Fibroblast of lung (primary cell): ENCODE measurements around the gene SPIB. TPM values are rescaled to one million over a fixed set of nuclear protein-coding genes. Genes with fewer than 3 reads are reported as not detected.

ENCODE experiments used
- DNase-seq, 2 donors: peaks; one replicate each; pipeline versions ENCODE4 v3.0.0 to v3.0.0-alpha.2; 2010; ENCODE audit warnings: low read depth in 2 of 2
- H2AFZ ChIP-seq: 2 replicates; pipeline ENCODE4 v1.5.1; 2012; ENCODE audit warnings: low read length, control low read depth, inconsistent platforms
- H3K27ac ChIP-seq: 2 replicates; pipeline ENCODE4 v1.5.1; 2011; ENCODE audit warnings: low read length, control low read depth; ENCODE audit not compliant: insufficient read depth
- H3K27me3 ChIP-seq: 2 replicates; pipeline ENCODE4 v1.5.1; 2011; ENCODE audit warnings: mild to moderate bottlenecking, low read length; ENCODE audit not compliant: control insufficient read depth, insufficient read depth
- H3K36me3 ChIP-seq: 2 replicates; pipeline ENCODE4 v1.5.1; 2011; ENCODE audit warnings: low read length; ENCODE audit not compliant: control insufficient read depth, insufficient read depth
- H3K4me1 ChIP-seq: 2 replicates; pipeline ENCODE4 v1.5.1; 2011; ENCODE audit warnings: low read length; ENCODE audit not compliant: control insufficient read depth, insufficient read depth; ENCODE audit errors: extremely low read depth
- H3K4me2 ChIP-seq: 2 replicates; pipeline ENCODE4 v1.5.1; 2011; ENCODE audit warnings: low read length, control low read depth; ENCODE audit not compliant: insufficient read depth; ENCODE audit errors: extremely low read depth
- H3K4me3 ChIP-seq, 4 experiments: fragments of 200-600 bp in 1 of 4; sonication (generic) in 1 of 4; replicated peaks in 1 of 4; 2 replicates each; pipeline ENCODE4 v1.5.1; 2011 to 2016; ENCODE audit warnings: low read length in 4 of 4, low read depth in 3 of 4, mild to moderate bottlenecking in 3 of 4, control low read depth in 2 of 4, inconsistent platforms in 1 of 4, mixed read lengths in 1 of 4; ENCODE audit not compliant: insufficient read depth in 1 of 4; ENCODE audit errors: control extremely low read depth in 1 of 4
- H3K79me2 ChIP-seq: 2 replicates; pipeline ENCODE4 v1.5.1; 2012; ENCODE audit warnings: mild to moderate bottlenecking, low read length, inconsistent platforms; ENCODE audit not compliant: control insufficient read depth, insufficient read depth
- H3K9ac ChIP-seq: 2 replicates; pipeline ENCODE4 v1.5.1; 2011; ENCODE audit warnings: mild to moderate bottlenecking, low read length, control low read depth; ENCODE audit not compliant: insufficient read depth
- H3K9me3 ChIP-seq: 2 replicates; pipeline ENCODE4 v1.5.1; 2012; ENCODE audit warnings: low read depth, low read length; ENCODE audit not compliant: control insufficient read depth, insufficient read depth
- H4K20me1 ChIP-seq: 2 replicates; pipeline ENCODE4 v1.5.1; 2011; ENCODE audit warnings: low read length; ENCODE audit not compliant: control insufficient read depth, insufficient read depth; ENCODE audit errors: extremely low read depth
- EZH2 ChIP-seq: IDR thresholded peaks from 2 replicates; pipeline ENCODE4 v1.5.1; 2012; ENCODE audit warnings: low read length, control low read depth, mild to moderate bottlenecking; ENCODE audit errors: missing control alignments
- polyA plus RNA-seq, 2 donors: library from polyadenylated mRNA; depleted of rRNA in 1 of 2; stranded (reverse) in 1 of 2; unstranded in 1 of 2; fragments of >200 nt; gene quantifications; 2 replicates each; pipeline ENCODE4 v1.2.1, GENCODE V29; 2011 to 2012; ENCODE audit warnings: missing spikeins in 1 of 2
- total RNA-seq: library from RNA; depleted of rRNA; stranded (reverse); fragments of >200 nt; gene quantifications from 2 replicates; pipeline ENCODE4 v1.2.1, GENCODE V29; 2014
- TF ChIP-seq, protein P1 (sequence below), 2 donors: IDR thresholded peaks in 1 of 2; conservative IDR thresholded peaks in 1 of 2; 1 replicate in 1 of 2; 2 replicates in 1 of 2; pipeline ENCODE4 v1.5.1; 2011 to 2012; ENCODE audit warnings: low read length in 2 of 2, control low read depth in 1 of 2, inconsistent platforms in 1 of 2, low read depth in 1 of 2, mild to moderate bottlenecking in 1 of 2

The SPIB gene
- total and polyA plus RNA-seq, 2 donors (not counting 1 experiment from before 2014, with no cell fraction given): not detected

DNA sequence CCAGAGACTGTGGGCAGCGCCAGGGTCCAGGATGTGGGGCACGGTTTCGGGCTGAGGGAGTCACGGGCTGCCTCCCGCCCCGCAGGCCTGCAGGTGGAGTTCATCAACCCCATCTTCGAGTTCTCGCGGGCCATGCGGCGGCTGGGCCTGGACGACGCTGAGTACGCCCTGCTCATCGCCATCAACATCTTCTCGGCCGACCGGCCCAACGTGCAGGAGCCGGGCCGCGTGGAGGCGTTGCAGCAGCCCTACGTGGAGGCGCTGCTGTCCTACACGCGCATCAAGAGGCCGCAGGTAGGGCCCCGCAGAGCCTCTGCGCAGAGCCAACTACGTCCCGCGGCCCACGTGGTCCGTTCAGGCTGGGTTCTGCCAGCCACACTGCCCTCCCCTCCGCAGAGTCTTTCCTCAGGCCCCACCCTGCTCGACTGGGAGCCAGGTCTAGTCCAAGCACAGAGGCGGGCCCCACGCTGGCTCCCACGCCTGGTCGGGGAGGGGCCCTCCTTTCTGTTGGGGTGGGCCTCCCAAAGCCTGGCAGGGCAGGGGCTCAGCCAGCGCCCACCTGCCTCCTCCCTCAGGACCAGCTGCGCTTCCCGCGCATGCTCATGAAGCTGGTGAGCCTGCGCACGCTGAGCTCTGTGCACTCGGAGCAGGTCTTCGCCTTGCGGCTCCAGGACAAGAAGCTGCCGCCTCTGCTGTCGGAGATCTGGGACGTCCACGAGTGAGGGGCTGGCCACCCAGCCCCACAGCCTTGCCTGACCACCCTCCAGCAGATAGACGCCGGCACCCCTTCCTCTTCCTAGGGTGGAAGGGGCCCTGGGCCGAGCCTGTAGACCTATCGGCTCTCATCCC is 36.6 kb upstream of the SPIB start:
- Histone ChIP-seq H4K20me1 (no peaks in the 10 kb centered on the region), H3K4me3 (no peak overlapping the region), H3K79me2 (peaks cover 12% of the 10 kb centered on the region), H3K9ac (no peak overlapping the region), H3K27me3 (no peaks in the 10 kb centered on the region), H3K36me3 (peaks cover 31% of the 10 kb centered on the region), H3K9me3 (no peaks in the 10 kb centered on the region), H3K4me1 (peaks cover 2% of the 10 kb centered on the region), H3K4me2 (no peak overlapping the region), H3K27ac (no peak overlapping the region), H2AFZ (no peak overlapping the region)
- TF ChIP-seq, protein P1, sequence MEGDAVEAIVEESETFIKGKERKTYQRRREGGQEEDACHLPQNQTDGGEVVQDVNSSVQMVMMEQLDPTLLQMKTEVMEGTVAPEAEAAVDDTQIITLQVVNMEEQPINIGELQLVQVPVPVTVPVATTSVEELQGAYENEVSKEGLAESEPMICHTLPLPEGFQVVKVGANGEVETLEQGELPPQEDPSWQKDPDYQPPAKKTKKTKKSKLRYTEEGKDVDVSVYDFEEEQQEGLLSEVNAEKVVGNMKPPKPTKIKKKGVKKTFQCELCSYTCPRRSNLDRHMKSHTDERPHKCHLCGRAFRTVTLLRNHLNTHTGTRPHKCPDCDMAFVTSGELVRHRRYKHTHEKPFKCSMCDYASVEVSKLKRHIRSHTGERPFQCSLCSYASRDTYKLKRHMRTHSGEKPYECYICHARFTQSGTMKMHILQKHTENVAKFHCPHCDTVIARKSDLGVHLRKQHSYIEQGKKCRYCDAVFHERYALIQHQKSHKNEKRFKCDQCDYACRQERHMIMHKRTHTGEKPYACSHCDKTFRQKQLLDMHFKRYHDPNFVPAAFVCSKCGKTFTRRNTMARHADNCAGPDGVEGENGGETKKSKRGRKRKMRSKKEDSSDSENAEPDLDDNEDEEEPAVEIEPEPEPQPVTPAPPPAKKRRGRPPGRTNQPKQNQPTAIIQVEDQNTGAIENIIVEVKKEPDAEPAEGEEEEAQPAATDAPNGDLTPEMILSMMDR (conservative IDR thresholded peaks at IDR 0.05 in 1 of 2, IDR thresholded peaks at IDR 0.05 in 1 of 2; ENCODE audit: low read depth in 1 of 2, low read length in 2 of 2): no peak
- TF ChIP-seq EZH2: no peak
- DNase-seq: no peak

DNA sequence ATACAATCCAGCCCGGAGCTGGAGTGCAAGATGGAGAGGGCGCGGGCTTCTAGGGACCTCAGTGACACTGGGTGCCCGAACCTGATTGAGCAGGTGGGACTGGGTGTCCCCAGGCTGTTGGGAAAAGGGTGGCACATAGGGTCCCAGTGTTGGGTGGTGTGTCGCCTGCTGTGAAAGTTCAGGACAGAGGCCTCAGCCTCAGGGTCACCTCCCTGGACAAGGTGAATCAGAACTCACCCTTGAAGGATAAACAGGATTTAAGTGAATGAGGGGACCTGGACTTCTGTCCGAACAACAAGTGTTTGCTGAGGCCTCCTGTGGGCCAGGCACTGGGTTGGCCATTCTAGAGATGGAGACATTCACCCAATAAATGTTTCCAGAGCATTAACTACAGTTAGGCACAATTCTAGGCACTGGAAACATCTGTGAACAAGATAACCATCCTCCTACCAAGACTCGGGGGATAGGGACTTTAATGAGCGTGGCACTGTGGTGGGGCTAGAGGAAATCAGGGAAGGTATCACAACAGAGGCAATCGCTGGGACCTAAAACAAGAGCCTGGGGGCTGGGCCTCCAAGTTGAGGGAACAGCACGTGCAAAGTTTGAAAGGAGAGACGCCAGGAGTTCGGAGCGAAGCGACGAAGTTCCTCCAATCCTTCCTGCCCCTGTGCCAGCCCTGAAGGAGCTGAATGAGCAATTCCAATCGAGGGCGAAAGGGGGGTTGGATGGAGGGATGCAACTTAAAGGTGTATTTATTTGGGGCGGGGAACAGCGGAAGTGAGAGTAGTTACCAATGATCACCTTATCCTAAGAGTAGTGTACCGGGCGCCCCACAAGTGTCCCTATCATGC is 35.5 kb upstream of the SPIB start:
- TF ChIP-seq, protein P1 (conservative IDR thresholded peaks at IDR 0.05 in 1 of 2, IDR thresholded peaks at IDR 0.05 in 1 of 2; ENCODE audit: low read depth in 1 of 2, low read length in 2 of 2): no peak
- TF ChIP-seq EZH2: no peak

More for the DNA sequence above, 35.5 kb upstream of the SPIB start:
- DNase-seq: no peak
- H3K9ac ChIP-seq: no peak overlapping the region
- no peaks in the 10 kb centered on the region for H3K27me3 ChIP-seq
- peaks cover 2% of the 10 kb centered on the region for H3K4me1 ChIP-seq
- H3K36me3 ChIP-seq: peaks cover 27% of the 10 kb centered on the region
- peak overlapping the region; percentile 24 to 73 (median 34) for H3K4me3 ChIP-seq
- peak overlapping the region; percentile 83 for H3K4me2 ChIP-seq
- H3K27ac ChIP-seq: peak overlapping the region; percentile 82
- H4K20me1 ChIP-seq: no peaks in the 10 kb centered on the region
- H2AFZ ChIP-seq: no peak overlapping the region
- peaks cover 20% of the 10 kb centered on the region for H3K79me2 ChIP-seq
- no peaks in the 10 kb centered on the region for H3K9me3 ChIP-seq
